CD4-positive, alpha-beta T cell treated with Interferon alpha-2 for 1 hour (primary cell): Measurements from ENCODE around the gene RAB8A.

Source experiments
- DNase-seq, 2 donors: peaks; one replicate each; pipeline ENCODE4 v3.0.0-alpha.2; 2020 to 2022

RAB8A gene

DNA sequence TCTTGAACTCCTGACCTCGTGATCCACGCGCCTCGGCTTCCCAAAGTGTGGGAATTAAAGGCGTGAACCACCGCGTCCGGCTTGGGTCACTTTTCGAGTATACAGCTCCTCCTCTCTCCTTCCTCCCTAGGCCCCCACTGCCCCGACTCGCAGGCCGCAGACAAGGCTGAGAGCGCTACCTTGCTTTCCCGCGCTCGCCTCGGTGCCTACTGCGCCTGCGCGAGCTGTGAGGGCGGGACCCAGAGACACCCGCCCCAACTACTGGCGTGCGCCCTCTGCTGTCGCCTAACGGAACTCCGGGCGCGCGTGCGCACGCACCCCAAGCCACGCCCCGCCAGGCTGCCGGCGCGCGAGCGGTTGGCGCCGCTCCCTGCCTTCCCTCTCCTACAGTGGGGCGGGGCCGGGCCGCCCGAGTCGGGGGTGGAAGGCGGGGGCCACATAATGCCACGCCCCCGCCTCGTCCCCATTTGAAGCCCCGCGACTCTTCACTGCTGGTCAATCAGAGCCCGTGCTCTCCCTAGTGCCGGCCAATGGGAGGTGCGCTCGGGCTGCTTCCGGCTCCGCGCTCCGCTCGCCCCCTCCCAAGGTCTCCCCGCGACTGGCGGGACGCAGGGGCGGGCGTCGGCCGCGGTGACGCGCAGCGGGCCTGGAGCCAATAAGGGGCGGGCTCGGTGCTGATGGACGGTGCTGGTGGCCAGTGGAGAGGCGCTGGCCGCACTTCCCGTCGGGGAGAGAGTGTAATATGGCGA, at the start of gene RAB8A:
Gene RAB8A, plus strand, starts transcription at position 730 of the 749 bp plus-strand sequence. Its CDS starts 13 bp downstream, at position 743.
- DNase-seq: peak; percentile 99

DNA sequence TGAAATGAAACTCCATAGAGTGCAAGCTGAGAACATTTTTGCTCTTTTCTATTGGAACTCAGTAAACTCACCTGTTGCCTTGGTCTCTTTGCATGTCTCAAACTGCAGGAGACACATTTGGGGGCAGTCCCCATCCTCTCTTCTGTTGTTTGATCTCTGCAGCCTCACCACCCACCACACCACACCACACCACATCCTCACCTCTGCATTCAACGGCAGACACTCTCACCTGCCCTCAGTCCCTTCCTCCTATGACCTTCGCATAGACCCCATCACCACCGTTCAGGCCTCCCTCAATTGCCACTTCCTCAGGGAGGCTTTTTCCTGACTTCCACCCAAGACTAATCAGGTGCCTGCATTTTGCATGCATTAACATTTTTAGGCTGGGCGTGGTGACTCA, 49.7 kb upstream of the RAB8A start:
- no peak for DNase-seq

DNA sequence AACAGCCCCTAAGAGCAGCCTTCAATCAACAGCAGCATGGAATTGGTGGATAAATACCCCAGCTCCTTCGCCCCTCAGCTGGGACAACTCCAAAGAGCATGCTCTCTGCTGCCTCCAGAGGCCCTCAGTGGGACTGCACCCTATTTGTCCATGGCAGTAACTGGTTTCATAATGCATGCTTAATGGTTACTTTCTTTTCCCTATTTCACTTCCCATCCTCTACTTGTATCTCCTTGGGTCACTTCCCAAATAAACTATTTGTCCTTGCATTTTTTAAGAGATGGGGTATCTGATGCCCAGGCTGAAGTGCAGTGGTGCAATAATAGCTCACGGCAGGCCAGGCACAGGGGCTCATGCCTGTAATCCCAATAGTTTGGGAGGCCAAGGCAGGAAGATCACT, 48.9 kb upstream of the RAB8A start:
- DNase-seq: peak; percentile 68 to 78

DNA sequence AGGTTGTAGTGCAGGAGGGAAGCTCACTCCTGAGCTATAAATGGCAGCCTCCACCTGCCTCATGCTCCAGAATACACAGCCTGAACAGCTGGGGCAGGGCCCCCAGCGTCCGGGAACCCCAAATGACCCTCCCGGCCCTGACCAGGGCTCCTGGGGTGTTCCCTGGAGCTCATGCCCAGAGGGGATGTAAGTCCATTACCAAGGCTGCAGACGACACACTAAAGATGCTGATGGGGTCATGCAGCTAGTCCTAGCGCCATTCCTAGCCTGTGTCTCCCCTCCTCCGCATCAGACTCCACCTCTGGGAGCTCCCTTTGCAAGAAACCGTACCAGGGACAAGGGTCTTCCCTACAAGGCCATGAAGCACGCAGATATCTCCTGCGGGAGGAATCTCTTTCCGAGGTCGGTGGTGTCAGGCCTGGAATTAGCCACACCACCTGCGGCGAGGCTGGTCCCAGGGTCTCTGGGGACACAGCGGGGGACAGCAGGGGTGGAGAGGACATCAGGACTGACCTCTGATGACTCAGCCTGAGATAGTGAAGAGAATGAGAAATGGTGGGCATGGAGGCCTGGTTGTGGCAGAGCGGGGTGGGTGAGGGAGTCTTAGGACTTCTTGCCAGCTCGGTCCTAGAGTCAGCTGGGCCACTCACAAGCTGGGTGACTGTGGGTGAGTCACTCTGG, 47.3 kb upstream of the RAB8A start:
- DNase-seq: no peak

DNA sequence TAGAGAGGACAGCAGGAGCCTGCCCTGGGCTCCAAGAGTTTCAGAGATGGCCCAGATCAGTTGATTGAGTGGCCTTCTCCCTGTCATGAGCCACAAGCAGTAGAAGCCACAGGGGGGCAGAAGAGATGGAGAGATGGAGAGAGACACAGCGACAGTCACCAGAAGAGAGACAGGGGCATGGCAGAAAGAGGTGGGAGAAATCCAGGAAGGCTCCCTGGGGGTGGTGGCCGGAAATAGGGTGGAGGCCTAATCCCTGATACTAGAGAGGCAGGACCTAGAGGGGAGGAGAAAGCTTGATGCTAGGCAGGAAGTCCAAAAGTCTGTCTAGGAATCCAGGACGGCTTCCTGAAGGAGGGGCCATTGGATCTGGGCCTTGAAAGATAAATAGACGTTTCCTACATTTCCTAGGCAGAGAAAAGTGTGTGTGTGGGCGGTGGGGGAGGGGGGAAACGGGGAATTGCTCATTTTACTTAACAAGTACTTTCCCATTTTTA, 45.0 kb upstream of the RAB8A start:
- peak; percentile 68 to 78 for DNase-seq

DNA sequence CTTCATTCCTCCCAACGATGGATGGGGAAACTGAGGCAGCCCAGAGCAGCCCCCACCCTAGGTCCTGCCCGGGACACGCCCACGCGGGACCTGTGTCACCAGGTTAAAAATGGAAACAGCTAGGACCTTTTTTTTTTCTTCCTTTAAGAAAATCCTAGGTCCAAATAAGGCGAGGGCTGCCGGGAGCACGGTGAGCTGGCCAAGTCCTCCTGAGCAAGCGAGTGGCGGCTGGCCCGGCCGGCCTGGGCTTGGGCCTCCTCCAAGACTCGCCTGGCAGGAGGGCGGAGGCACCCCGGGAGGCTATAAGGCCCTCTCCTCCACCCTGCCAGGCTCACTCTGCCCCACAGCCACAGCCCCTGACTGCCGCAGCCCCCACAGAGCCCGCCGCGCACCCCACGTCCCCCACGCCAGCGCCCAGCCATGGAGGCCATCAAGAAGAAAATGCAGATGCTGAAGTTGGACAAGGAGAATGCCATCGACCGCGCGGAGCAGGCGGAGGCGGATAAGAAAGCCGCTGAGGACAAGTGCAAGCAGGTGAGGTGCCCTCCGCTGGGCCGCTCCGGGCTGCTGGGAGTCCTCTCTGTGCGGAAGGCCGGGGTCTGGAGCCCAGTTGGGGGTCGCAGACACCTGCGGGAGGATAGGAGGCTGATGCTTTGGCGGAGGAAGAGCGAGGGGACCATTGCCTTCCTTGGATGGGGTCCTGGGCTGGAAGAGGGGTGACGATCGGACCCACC, 44.3 kb upstream of the RAB8A start:
- no peak for DNase-seq

DNA sequence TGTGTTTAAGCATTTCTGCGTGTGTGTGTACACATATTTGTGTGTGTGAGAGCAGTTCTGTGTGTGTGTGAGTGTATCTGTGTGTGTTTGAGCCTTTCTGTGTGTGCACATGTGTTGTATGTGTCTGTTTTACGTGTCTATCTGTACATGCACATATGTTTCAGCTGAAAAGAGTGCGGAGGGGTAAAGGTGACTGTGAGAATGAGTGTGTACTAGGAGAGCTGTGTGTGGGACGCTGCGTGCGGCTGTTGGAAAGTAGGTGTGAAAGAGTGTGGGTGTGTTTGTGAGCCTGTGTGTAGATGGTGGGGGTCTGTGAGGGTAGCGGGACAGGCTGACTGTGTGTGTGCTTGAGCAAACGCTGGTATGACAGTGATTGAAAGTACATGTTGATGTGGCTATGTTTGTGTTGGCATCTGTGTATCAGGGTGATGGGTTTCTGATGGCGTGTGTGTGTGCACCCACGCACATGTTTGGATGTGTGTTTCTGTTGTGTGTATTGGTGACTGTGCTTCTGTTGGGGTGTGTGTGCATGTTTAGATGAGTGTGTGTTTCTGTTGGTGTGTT, 42.9 kb upstream of the RAB8A start:
- DNase-seq: no peak

DNA sequence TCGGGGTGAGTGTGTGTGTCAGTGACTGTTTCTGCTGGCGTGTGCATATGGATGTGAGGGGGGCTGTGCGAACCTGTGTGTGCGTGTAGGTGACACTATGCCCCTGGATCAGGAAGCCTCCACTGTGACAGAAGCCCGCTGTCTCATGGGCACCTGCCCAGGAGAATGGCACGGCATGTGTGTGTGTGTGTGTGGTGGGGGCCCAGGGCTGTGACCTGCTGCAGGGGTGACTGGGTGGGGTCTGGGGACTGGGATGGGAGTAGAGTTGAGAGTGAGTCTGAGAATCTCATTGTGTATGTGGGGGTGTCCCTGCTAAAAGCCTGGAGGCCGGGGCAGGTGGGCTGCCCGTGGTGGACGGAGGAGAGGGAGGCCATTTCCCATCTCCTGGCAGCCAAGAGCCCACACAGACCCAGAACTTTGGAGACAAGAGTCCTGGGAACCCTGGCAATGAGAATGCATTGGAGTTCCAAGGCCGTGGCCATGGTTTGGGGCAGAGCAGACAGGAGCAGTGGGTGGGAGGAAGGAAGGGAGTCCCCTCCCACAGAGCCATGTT, 41.8 kb upstream of the RAB8A start:
- DNase-seq: no peak

DNA sequence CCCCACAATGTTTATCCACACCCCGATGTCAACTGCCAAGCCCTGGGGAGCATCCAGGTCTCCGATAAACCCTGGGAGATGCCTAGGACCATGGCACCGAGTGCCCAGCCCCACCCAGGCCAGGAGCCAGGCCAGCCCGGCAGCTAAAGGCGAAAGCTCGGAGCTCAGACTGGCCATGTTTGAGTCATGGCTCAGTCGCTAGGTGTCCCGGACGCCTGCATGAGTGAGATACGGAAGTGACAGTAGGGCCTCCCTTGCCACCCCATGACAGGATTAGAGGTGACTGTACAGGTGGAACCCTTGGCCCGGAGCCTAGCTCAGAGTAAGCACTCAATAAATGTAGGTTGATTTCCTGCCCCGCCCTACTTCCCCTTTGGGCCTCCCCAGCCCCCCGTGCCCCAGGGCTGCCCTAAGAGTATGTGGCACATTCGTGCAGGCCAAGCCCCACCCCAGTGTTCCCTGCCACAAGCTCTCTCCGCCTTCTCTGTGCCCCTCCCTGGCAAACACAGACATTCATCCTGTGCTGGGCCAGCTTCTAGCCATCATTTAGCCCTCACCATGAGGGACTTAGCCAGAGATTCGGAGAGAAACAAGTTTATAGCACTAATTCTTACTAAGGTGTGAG, 41.2 kb upstream of the RAB8A start:
- DNase-seq: peak; percentile 93 to 94

DNA sequence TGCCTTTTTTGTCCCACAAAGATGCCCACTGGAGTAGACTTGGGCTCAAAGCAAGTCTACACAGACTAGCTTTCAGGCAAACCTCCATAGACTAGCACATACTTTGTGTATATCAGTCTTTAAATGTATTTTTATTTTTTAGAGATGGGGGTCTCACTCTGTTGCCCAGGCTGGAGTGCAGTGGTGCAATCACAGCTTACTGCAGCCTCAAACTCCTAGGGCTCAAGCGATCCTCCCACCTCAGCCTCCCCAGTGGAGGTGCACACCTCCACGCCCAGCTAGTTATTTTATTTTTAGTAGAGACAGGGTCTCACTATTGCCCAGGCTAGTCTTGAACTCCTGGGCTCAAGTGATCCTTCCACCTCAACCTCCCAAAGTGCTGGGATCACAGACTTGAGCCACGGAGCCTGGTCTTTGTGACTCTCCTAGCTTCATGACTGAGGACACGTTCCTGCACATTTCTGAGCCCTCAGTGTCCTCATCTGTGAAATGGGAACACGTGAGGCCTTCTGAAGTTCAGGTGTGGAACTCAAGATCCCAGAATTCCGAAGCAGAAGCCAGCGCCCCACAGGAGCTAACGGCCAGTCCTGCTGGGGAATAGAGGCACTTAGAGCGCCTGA, 40.5 kb upstream of the RAB8A start:
- no peak for DNase-seq

DNA sequence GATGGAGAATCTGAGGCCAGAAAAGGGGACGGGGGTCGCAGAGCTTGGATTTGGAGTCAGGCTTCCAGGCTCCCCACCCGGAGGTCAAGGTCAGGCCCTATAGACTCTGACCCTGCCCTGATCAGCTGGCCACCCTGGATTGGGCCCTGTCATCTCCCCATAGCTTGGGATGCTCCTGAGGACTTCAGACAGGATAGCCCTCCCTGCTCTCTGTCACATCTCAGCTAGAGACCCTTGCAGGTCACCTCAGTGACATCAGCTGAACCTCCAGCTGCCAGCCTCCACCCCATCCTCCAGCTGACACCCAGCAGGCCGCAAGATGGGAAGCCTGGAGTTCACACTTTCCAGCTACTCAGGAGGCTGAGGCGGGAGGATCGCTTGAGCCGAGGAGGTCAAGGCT, 38.2 kb upstream of the RAB8A start:
- DNase-seq: no peak

DNA sequence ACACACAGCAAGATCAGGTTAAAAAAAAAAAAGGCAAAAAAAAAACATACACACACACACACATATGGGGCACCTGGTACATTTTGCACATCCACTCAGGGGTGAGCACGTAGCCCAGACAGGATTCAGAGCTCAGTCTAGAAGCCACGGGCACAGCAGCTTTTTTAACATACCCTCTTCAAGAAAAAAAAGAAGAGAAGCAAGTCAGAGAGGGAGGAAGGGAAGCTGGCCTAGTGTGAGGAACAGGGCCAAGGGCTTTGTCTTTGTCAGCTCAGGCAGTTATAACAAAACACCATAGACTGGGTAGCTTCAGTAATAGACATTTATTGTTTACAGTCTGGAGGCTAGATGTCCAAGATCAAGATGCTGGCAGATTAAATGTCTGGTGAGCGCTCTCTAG, 37.7 kb upstream of the RAB8A start:
- peak; percentile 37 to 53 for DNase-seq

DNA sequence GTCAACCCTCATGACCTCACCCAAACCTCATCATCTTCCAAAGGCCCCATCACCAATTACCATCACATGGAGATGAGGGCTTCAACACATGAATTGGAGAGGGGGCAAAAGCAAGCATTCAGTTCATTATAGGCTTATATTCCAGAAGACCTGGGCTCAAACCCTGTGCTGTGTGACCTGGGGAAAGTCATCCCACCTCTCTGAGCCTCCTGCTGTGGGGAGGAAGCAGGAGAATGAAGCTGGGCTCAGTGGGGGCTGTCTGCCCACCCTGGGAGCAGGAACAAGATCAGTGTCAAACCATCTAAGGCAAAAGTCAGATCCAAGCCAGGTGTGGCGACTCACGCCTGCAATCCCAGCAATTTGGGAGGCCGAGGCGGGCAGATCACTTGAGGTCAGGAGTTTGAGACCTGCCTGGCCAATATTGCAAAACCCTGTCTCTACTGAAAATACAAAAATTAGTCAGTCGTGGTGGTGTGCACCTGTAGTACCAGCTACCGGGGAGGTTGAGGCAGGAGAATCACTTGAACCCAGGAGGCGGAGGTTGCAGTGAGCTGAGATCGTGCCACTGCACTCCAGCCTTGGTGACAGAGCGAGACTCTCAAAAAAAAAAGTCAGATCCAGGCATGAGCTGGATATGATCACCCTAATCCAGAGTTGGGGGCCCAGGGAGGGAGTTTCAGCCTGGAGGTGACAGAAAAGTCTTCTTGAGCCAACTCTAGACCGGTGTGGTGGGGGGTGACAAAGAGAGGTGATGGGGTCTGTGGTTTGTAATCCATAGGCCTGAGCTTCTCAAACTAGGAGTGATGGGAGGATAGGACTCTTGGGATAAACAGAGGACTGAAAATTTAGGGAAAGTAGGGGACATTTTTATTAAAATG, 37.0 kb upstream of the RAB8A start:
- DNase-seq: no peak

DNA sequence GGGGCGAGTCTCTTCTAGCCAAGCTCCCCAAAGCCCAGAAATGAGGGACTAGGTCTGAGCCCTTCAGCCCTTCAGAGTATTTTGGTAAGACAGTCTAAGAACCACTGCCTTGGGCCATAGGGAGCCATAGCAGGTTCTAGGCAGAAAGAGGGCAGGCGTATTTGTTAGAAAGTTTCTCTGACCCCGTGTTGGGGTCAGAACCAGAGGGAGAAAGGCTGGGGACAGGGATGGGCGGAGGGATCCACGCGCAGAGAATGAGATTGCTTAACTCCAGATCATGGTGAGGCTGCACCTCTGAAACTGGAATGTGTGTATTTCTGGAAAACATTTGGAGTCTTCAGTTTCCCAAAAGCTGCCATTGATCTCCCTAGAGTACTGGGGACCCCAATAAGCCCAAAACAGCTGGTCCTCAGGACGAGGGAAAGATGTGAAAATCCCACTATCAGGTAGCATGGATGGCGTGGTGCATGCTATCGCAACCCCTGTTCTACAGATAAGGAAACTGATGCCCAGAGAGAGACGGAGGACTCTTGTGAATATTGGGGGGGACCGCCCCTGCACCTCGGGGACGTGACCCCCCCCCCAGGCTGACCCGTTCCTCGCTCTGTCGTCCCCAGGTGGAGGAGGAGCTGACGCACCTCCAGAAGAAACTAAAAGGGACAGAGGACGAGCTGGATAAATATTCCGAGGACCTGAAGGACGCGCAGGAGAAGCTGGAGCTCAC, 36.1 kb upstream of the RAB8A start:
- DNase-seq: no peak

DNA sequence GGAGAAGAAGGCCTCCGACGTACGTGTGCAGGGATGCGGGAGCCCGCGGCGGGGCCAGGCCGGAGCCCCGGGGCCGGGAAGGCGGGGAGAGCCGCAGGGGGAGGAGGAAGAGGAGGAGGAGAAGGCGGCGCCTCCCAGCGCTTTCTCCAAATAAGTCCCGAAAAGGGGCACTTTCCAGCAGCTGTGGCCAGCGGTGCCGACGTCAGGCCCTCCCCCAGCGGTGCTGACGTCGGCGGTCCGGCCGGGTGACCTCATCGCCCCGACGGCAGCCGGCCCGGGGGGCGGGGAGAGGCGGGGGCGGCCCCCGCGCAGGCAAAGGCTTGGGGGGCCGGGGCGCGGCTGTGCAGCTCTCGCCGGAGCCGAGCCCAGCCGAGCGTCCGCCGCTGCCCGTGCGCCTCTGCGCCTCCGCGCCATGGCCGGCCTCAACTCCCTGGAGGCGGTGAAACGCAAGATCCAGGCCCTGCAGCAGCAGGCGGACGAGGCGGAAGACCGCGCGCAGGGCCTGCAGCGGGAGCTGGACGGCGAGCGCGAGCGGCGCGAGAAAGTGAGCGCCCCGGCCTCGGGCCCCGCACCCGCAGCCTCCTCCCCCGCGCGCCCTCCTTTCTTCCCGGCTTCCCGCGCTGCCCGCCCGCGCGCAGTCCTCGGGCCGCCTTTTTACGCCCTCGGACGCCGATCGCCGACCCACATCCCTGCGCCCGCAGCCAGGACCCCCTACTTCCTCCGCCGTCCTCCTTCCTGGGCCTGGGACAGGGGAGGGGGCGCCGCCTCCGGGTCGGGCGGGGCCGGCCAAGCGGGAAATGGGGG, 35.3 kb upstream of the RAB8A start, which contains the start of gene TPM4:
Gene TPM4, plus strand, starts transcription at position 342 of the 804 bp plus-strand sequence. Its CDS starts 71 bp downstream, at position 413.
- peak; percentile 91 to 92 for DNase-seq

DNA sequence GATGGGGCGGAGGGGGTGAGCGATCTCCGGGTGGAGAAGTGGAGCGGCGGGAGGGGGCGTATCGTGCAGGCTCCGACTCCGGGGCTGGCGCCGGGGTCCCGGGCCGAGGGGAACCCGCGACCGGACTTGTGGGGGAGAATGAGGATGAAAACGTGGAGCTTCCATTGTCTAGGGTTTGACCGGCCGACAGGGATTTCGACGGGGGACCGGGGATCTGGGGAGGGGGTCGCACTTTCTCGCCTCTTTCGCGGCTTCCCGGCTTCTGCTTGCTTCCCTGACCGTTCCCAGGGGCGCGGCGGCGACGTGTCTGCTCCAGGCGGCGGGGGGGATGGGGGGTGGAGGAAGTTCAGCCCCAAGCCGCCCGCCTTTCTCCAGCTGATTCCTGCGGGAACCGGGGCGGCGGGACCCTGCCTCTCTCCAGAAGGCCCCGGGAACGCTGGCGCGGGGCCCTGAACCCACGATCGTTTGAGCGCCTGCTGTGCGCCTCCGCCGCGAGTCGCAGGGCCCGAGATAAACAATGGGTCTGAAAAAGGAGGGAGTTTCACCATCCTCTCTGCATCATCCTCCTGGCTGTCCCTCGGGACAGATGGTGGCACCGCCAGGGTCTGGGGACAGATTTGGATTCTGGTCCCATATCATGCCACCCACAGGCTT, 34.6 kb upstream of the RAB8A start:
- peak in 1 of 2 donors; percentile 39 for DNase-seq

DNA sequence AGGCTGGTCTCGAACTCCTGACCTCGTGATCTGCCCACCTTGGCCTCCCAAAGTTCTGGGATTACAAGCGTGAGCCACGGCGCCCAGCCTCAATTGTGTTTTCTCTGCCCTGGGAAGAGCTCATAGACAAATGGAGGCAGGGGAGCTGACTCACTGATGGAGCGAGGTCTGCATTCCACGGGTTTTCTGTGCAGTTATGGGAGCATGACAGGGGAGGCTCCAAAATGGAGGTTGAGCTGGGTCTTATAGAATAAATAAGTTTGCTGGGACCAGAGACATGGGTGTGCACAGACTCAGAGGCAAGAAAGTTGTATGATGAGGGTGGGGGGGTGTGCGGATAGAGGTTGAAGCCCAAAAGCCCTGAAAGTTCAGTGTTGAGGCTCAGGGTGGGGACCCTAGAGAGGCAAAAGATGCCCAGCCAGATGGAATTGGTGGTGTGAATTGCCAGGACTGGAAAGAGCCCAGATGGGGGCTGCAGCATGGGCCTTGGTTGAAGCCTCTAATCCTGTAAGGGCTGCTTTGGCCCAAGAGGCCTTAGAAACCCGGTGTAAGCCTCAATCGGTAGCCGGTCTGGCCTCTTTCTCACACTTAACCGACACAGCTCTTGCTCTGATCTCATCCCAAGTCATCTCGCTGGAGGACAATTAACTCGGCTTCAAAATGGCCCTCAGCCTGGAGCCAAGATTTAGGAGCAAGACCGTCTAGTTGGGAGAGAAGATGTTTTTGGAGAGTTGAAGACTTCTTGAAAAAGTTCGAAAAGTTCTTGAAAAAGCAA, 33.5 kb upstream of the RAB8A start:
- peak in 1 of 2 donors; percentile 28 for DNase-seq
